Middle frontal gyrus (tissue), 1 donor: ENCODE data around the gene MTAP.

Experiments used
- DNase-seq: peaks from one replicate; pipeline ENCODE4 v3.0.0-alpha.2; 2015; ENCODE audit warnings: low spot score; ENCODE audit errors: extremely low spot score

MTAP gene

GRCh38 chr9:21969011-21969940 is 166.8 kb downstream of the MTAP start:
- no peak for DNase-seq

- DNase-seq, result no peak
These were observed 167.7 kb downstream of the MTAP start for GRCh38 chr9:21969951-21970799.

GRCh38 chr9:21970800-21971640 is 168.6 kb downstream of the MTAP start:
- no peak for DNase-seq

- no peak for DNase-seq
These were observed 169.9 kb downstream of the MTAP start for GRCh38 chr9:21972361-21972760.

DNA sequence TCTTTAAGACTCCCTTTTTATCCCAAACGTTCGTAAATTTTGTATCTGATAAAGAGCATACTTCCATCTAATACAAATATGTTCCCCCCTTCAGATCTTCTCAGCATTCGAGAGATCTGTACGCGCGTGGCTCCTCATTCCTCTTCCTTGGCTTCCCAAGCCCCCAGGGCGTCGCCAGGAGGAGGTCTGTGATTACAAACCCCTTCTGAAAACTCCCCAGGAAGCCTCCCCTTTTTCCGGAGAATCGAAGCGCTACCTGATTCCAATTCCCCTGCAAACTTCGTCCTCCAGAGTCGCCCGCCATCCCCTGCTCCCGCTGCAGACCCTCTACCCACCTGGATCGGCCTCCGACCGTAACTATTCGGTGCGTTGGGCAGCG is 171.9 kb downstream of the MTAP start:
- DNase-seq, result no peak

DNA sequence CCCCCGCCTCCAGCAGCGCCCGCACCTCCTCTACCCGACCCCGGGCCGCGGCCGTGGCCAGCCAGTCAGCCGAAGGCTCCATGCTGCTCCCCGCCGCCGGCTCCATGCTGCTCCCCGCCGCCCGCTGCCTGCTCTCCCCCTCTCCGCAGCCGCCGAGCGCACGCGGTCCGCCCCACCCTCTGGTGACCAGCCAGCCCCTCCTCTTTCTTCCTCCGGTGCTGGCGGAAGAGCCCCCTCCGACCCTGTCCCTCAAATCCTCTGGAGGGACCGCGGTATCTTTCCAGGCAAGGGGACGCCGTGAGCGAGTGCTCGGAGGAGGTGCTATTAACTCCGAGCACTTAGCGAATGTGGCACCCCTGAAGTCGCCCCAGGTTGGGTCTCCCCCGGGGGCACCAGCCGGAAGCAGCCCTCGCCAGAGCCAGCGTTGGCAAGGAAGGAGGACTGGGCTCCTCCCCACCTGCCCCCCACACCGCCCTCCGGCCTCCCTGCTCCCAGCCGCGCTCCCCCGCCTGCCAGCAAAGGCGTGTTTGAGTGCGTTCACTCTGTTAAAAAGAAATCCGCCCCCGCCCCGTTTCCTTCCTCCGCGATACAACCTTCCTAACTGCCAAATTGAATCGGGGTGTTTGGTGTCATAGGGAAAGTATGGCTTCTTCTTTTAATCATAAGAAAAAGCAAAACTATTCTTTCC is 172.4 kb downstream of the MTAP start:
- no peak for DNase-seq

GRCh38 chr9:21976334-21976875 is 174.0 kb downstream of the MTAP start:
- DNase-seq, result no peak

DNA sequence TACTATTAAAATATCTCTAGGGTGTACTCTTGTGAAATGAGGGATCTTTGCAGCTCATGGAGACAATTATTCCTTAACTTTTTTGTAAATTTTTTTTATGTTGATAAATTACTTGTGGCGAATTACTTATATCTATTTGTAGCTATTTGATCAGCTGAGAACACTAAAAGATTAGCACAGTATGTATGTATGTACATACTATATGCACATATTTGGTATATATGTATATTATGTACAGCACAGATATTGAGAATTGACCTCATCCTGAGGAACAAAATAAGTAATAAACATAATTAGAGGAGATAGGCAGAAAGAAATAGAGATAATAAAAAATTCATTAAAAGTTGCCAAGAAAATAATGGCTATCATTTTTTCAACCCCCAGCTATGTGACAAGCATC is 180.0 kb downstream of the MTAP start:
- DNase-seq, result no peak

DNA sequence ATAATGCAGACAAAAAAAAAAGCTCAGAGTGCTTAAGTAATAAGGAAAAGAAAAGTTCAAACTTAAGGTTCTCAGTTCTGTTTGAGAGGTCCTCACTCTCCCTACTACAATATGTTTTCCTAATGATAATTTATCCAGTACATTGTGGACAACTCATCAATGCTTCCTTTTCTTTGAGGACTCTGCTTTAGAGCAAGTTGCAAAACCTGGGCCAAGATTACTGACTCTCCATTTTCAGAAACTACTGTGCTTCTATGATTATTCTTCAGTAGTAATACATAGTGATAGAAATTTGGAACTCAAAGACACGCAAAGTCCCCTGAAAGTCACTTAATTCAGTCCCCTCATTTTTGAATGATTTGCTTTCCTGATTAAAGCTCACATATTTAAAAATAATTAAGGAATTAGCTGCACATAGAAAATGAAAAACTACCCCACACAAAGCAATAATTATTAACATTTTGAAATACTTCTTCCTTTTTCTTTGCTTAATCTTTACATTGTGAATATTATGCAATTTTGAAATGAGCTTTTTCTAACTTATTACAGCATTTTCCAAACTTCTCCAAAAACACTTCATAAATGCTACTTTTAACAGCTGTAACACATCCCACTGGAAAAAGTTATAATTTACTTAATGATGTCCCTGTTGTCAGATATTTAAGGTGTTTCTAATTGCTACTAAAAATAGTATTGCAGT is 180.6 kb downstream of the MTAP start:
- DNase-seq, result no peak

- DNase-seq, result no peak
These were observed 181.1 kb downstream of the MTAP start for GRCh38 chr9:21983561-21983935.

- DNase-seq, result no peak
These were observed 181.7 kb downstream of the MTAP start for GRCh38 chr9:21984101-21984500.

DNA sequence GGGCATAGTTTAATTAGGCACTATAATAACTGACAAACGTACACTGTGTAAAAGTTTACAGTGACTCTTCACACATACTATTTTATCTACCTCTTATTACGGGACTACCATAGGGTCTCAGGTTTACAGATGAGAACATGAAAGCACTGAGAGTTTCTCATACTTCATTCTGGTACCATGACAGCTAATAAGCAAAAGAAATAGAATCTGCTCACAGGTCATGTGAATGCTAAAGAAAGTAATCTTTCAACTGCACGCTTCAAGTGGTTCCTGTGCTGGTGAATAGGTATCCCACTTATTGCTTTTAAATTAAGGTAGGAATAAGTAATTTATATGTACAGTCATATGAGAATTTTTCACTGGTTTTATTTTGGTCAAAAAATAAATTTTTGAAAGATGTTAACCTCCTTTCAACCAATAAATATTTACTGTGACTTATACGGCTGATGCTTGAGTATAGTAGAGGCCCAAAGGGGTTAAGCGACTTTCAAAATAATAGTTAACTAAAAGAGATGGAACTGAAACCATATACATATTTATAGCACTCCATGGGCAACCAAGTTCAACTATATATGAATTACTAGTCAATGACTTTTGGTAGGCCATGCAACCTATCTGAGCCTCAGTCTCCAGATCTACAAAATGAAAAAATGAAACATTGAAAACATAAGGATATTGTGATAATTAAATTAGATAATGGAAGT is 183.7 kb downstream of the MTAP start:
- DNase-seq, result no peak
